SIG-M5 treated with dmso at 0.1 percent for 504 hours (cell line): ENCODE results near the gene DLX1.
"Not testable (repeated sequence)": the region's sequence is repeated elsewhere in the genome, so short reads cannot be mapped to it uniquely, and the experiment has no call there.

Source experiments
- DNase-seq: peaks from one replicate; lab custom pipeline; 2025; ENCODE audit not compliant: unreplicated experiment; lab: John Stamatoyannopoulos, UW

DLX1 gene

GRCh38 chr2:172085460-172086159 lies at the start of gene DLX1:
TSS of gene DLX1 (plus strand) at chr2:172085507. CDS start at chr2:172085678, 171 bp downstream.
- peak; percentile 41 for DNase-seq

GRCh38 chr2:172038121-172038520 lies 47.2 kb upstream of the DLX1 start:
- DNase-seq: no peak

- DNase-seq: peak; percentile 47
These were observed 46.7 kb upstream of the DLX1 start for GRCh38 chr2:172038604-172039003.

- no peak for DNase-seq
These were observed 46.1 kb upstream of the DLX1 start for GRCh38 chr2:172039011-172039704.

- no peak for DNase-seq
These were observed 45.0 kb upstream of the DLX1 start for GRCh38 chr2:172040311-172040710.

GRCh38 chr2:172046080-172046678 lies 39.1 kb upstream of the DLX1 start:
- peak; percentile 32 for DNase-seq

GRCh38 chr2:172046866-172047565 lies 38.3 kb upstream of the DLX1 start:
- DNase-seq: no peak

- DNase-seq: no peak
These were observed 37.5 kb upstream of the DLX1 start for GRCh38 chr2:172047566-172048507.

- no peak for DNase-seq
These were observed 36.5 kb upstream of the DLX1 start for GRCh38 chr2:172048508-172049503.

- no peak for DNase-seq
These were observed 35.7 kb upstream of the DLX1 start for GRCh38 chr2:172049567-172050120.

- no peak for DNase-seq
These were observed 34.7 kb upstream of the DLX1 start for GRCh38 chr2:172050479-172051125.

GRCh38 chr2:172052000-172052983 lies 33.0 kb upstream of the DLX1 start:
- no peak for DNase-seq

- DNase-seq: no peak
These were observed 31.8 kb upstream of the DLX1 start for GRCh38 chr2:172053486-172053885.

- no peak for DNase-seq
These were observed 29.0 kb upstream of the DLX1 start for GRCh38 chr2:172056293-172056692.

- no peak for DNase-seq
These were observed 26.6 kb upstream of the DLX1 start for GRCh38 chr2:172058660-172059059.

GRCh38 chr2:172060118-172060517 lies 25.2 kb upstream of the DLX1 start:
- DNase-seq: not testable (repeated sequence)

- DNase-seq: no peak
These were observed 22.8 kb upstream of the DLX1 start for GRCh38 chr2:172062402-172063004.
